Ascending aorta (tissue), 2 donors: ENCODE results near the gene ARHGAP5. TPM values are rescaled to one million over a fixed set of nuclear protein-coding genes. Genes with fewer than 3 reads are reported as not detected.

ENCODE experiments used
- DNase-seq, 2 donors: peaks; one replicate each; pipeline ENCODE4 v3.0.0-alpha.2; 2019; ENCODE audit warnings: low spot score in 2 of 2
- H3K27ac ChIP-seq, 2 donors: fragments of 200-600 bp; sonication (generic); one replicate each; pipeline ENCODE4 v1.5.1; 2016 to 2017; ENCODE audit warnings: mild to moderate bottlenecking in 1 of 2
- H3K27me3 ChIP-seq: fragments of 200-600 bp; sonication (generic); one replicate; pipeline ENCODE4 v1.5.1; 2017
- H3K36me3 ChIP-seq, 2 donors: fragments of 200-600 bp; sonication (generic); one replicate each; pipeline ENCODE4 v1.5.1; 2016
- H3K4me1 ChIP-seq, 2 donors: fragments of 200-600 bp; sonication (generic); one replicate each; pipeline ENCODE4 v1.5.1; 2016 to 2017; ENCODE audit warnings: mild to moderate bottlenecking in 1 of 2
- H3K4me3 ChIP-seq, 2 donors: fragments of 200-600 bp; sonication (generic); one replicate each; pipeline ENCODE4 v1.5.1; 2016 to 2017; ENCODE audit warnings: mild to moderate bottlenecking in 1 of 2
- H3K9me3 ChIP-seq, 2 donors: fragments of 200-600 bp; sonication (generic); one replicate each; pipeline ENCODE4 v1.5.1; 2016
- intact Hi-C: fragments of 100-400 bp; cut with DNase I; formaldehyde crosslinking; loops from one replicate; pipeline ENCODE4 v1.15.1; 2023
- total RNA-seq: library from RNA; depleted of rRNA; stranded (reverse); fragments of >200 nt; gene quantifications from one replicate; pipeline ENCODE4 v1.1.0, GENCODE V29; 2016
- TF ChIP-seq, protein P1 (sequence below), 3 experiments: fragments of 200-600 bp in 2 of 3; fragments of 450-650 bp in 1 of 3; sonication (generic) in 2 of 3; IDR thresholded peaks; one replicate each; pipeline ENCODE4 v1.5.1; 2016 to 2019; ENCODE audit warnings: antibody characterized with exemption in 3 of 3, mild to moderate bottlenecking in 1 of 3, moderate library complexity in 1 of 3

Gene ARHGAP5
- total RNA-seq, 1 donor from 2014 or later: 32.6 TPM

DNA sequence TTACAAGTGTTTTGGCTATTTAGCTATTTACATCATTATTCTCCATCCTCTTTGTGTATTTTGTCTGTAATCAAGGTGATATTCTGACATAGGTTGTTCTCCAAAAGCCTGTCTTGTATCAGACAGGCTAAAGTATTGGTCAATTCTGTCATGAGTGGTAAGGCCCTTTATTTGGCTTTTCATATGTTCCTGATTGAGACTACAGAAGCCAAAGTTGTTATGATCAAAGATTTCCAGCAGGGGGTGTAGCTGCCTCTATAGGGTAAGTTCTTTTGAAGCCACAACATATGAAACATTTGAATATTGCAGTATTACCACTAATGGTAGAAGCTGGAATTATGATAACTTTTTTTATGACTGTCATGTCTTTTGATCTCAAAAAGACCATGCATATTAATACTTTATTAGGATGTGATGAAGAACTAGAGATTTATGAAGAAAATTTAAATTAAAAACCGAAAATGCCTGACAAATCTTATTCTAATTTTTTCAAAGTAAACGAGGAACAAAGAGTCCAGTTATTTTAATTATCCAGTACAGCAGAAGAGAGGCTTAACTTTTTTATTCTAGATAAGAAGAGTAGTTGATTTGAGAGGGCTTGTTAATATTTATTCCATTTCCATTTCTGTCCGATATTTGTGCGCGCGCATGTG is 3.4 kb upstream of the ARHGAP5 start:
- Histone ChIP-seq H3K4me1 (peaks cover 0 to 7% of the 10 kb centered on the region in 2 donors), H3K9me3 (no peaks in the 10 kb centered on the region), H3K4me3 (no peak overlapping the region), H3K27me3 (no peaks in the 10 kb centered on the region), H3K27ac (no peak overlapping the region), H3K36me3 (no peaks in the 10 kb centered on the region)
- peak in 1 of 2 donors; percentile 79 for DNase-seq
- intact Hi-C loops: loop anchor here (1.0 to 10.0 kb wide), 3 partner anchors 179 to 861 kb away; partner anchors contain the start of genes HEATR5A and NPAS3
- TF ChIP-seq, protein P1, sequence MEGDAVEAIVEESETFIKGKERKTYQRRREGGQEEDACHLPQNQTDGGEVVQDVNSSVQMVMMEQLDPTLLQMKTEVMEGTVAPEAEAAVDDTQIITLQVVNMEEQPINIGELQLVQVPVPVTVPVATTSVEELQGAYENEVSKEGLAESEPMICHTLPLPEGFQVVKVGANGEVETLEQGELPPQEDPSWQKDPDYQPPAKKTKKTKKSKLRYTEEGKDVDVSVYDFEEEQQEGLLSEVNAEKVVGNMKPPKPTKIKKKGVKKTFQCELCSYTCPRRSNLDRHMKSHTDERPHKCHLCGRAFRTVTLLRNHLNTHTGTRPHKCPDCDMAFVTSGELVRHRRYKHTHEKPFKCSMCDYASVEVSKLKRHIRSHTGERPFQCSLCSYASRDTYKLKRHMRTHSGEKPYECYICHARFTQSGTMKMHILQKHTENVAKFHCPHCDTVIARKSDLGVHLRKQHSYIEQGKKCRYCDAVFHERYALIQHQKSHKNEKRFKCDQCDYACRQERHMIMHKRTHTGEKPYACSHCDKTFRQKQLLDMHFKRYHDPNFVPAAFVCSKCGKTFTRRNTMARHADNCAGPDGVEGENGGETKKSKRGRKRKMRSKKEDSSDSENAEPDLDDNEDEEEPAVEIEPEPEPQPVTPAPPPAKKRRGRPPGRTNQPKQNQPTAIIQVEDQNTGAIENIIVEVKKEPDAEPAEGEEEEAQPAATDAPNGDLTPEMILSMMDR (IDR thresholded peaks at IDR 0.05): peak; percentile 56 to 72 (median 69)

DNA sequence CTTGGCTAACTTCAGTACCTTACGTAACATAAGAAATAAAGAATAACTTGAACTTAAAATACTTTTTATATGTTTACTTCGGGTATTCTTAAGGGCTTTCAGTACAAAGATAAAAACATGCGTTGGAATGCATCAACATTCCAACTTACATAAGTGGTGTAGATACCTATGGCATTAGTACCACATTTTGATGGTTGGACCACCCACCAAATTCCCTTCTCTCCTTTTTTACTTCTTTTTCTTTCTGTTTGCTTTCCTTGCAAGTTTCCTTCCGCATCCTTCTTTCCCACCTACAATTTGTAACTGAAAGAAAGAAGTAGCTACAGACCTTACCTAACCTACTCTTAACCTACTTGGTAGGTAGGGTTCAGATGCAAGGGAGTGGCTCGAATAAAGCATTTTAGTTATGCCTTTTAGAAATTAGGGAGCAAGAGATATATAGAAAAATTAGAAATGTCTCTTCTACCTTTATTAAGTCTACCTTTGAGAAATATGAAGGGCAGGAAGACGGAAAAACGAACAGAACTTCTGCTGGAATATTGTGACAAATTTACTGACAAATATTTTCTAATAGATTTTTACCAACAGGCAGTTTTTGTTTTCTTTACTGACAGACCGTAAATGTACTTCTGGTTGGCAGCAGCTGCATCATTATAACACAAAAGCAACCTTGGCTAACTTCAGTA is 2.1 kb upstream of the ARHGAP5 start:
- Histone ChIP-seq H3K9me3 (no peaks in the 10 kb centered on the region), H3K4me3 (peak overlapping the region; percentile 64 to 82), H3K27me3 (no peaks in the 10 kb centered on the region), H3K36me3 (no peaks in the 10 kb centered on the region), H3K4me1 (peaks cover 0 to 19% of the 10 kb centered on the region in 2 donors), H3K27ac (peak overlapping the region; percentile 90 to 97)
- TF ChIP-seq, protein P1 (IDR thresholded peaks at IDR 0.05): no peak
- intact Hi-C loops: loop anchor here (5.0 to 10.0 kb wide), 10 partner anchors 52 to 1987 kb away; partner anchors contain the start of genes HEATR5A, HECTD1 and NPAS3
- DNase-seq: no peak

DNA sequence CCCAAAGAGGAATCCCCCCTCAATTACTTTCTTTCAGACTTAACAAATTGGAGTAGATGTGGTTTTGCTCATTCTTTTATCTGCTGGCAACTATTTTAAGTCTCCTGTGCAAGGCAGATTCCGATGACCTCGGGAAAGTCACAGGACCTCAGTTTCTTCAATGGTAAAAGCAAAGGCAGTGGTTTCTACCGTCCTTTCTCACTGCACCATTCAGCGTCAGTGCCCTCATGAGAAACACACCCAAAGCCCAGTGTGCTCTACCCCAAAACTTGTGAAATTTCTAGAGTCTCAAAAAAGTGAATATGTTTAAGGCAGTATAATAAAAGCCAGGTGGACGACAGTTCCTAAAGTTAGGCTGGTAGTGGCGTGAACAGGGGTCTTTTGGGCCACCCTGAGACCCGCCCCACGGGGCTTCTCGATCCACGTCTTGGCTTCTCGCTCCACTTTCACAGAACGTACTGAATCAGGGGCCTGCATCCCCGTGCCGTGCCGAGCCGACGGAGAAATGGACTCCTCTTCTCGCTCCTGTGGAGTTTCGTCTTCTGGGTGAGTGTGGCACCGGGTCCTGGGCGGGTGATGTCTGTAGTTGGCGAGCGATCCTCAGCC is 1.3 kb upstream of the ARHGAP5 start:
- H3K27ac ChIP-seq: peak overlapping the region; percentile 90 to 97
- H3K27me3 ChIP-seq: no peaks in the 10 kb centered on the region
- H3K36me3 ChIP-seq: no peaks in the 10 kb centered on the region
- TF ChIP-seq, protein P1 (IDR thresholded peaks at IDR 0.05): no peak
- peaks cover 0 to 26% of the 10 kb centered on the region in 2 donors for H3K4me1 ChIP-seq
- H3K4me3 ChIP-seq: peak overlapping the region; percentile 64 to 82
- DNase-seq: peak; percentile 14 to 82
- H3K9me3 ChIP-seq: no peaks in the 10 kb centered on the region
- intact Hi-C loops: loop anchor here (1.0 to 10.0 kb wide), 13 partner anchors 52 to 1987 kb away; partner anchors contain the start of genes DTD2, HEATR5A, HECTD1 and NPAS3

DNA sequence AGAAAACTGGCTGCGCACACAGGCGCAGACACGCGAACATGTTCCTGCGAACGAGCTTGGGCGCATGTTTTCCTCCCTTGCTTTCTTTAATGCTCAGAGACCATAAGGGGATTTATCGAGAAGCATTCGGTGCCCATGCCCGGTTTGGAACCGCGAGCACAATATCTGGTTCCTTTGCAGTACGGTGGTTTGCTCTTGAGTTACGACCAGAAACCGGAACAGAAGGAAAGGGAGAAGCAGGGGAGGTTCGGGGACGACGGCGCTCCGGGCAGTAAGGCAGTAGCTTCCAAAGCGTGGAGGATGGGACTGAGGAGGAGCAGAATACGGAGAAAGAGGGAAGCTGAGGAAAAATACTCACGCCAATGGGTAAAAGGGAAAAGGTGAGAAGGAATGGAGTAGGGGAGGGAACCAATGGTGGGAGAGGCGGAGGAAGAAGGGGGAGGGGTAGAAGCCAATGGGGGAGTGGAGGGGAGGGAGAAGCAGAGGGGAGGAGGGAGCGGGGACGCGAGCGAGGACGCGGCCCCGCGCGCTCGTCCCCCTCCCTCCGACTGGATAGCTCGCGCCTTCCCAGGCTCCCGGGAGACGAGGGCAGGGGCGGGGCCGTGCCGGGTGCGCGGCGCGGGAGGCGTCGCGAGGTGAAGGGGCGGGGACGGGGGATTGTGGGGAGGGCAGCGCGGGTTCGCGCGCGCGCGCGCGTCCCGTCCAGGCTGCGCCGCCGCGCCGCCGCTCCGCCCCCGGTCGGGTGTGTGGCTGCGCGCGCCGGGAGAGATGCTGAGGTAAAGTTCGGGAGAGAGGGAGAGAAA is 625 bp upstream of the ARHGAP5 start:
- intact Hi-C loops: loop anchor here (1.0 to 10.0 kb wide), 13 partner anchors 51 to 1986 kb away; partner anchors contain the start of genes DTD2, HEATR5A, HECTD1 and NPAS3

More for the DNA sequence above, 625 bp upstream of the ARHGAP5 start:
- Histone ChIP-seq H3K9me3 (no peaks in the 10 kb centered on the region), H3K27me3 (no peaks in the 10 kb centered on the region), H3K4me3 (peak overlapping the region; percentile 64 to 82), H3K36me3 (no peaks in the 10 kb centered on the region), H3K4me1 (peaks cover 0 to 30% of the 10 kb centered on the region in 2 donors), H3K27ac (peak overlapping the region; percentile 92 to 97)
- DNase-seq: peak; percentile 78 to 98
- TF ChIP-seq, protein P1 (IDR thresholded peaks at IDR 0.05): no peak
